ENCODE measurements around the gene EFNB2.

EFNB2 gene, protein sequence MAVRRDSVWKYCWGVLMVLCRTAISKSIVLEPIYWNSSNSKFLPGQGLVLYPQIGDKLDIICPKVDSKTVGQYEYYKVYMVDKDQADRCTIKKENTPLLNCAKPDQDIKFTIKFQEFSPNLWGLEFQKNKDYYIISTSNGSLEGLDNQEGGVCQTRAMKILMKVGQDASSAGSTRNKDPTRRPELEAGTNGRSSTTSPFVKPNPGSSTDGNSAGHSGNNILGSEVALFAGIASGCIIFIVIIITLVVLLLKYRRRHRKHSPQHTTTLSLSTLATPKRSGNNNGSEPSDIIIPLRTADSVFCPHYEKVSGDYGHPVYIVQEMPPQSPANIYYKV
- total RNA-seq = 0 to 1.7 (median 0.21) reads per million in 17 experiments

DNA sequence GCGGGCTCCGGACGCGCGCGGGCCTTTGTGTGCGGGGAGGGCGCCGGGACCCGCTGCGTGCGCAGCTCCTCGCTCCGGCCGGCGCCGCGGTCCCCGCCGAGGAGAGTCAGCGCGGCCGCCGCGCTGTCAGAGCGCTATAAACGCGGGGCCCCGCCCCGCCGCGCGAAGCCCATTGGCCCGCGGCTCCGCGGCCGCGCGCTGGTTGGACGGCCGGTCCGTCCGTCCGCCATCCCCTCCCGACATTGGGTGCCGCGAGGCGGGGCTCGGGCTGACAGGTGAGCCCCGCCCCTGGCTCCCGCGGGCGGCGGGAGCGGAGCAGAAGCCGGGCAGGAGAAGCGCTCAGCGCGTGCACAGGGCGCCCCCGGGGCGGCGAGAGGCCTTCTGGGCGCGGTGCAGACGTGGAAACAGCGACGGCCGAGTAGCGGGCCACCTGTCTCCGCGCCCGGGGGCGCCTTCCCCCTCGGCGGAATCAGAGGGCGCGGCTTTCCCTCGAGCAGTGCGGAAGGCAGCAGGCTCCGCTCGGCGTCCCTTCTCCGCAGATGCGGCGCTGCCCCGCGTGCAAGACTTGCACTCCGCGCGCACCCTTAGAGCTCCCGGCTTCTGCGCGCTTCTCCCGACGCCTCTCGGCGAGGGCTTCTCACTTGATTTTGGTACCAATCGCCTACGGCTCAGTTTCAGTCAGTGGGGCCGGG lies at the start of gene EFNB2:
EFNB2 (minus strand) TSS at position 111 of the 692 bp plus-strand sequence. CDS start 698 bp downstream, outside the sequence.
- peak; percentile 92 to 98 (median 95) for DNase-seq

DNA sequence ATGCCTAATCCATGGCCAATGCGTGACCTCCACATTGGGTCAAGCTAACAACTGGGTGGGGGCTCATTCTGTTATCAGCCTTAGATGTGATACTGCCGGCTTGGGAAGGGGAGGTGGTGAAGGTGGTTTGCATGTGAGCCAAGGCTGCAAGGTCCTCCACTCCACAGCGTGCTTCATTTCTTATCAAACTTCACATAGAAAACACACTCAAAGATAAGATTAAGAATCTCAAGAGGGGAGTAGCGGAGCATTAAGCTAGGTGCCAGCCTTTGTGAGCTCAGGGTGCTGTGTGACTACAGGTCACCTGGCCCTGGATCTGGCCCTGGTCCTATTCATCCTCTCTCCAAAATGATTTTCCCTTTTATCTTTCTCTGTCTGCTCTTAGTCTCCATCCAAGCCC lies 45.8 kb upstream of the EFNB2 start:
- DNase-seq = no peak

DNA sequence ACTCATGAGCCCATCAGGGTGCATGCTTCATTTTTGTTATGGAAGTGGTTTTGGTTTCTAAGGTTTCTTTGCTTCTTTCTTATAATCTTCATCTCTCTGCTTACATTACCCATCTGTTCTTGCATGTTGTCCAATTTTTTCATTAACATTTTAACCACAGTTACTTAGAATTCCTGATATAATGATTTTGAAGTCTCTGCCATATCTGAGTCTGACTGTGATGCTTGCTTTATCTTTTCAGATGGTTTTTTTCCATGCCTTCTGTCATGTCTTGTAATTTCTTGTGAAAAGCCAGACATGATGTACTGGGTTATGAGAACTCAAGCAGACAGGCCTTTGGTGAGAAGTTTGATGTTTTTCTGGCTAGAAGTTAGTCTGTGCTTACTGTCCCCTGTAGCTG lies 40.4 kb upstream of the EFNB2 start:
- no peak for DNase-seq

GRCh38 chr13:106573868-106574267 lies 38.4 kb upstream of the EFNB2 start:
- DNase-seq = no peak

DNA sequence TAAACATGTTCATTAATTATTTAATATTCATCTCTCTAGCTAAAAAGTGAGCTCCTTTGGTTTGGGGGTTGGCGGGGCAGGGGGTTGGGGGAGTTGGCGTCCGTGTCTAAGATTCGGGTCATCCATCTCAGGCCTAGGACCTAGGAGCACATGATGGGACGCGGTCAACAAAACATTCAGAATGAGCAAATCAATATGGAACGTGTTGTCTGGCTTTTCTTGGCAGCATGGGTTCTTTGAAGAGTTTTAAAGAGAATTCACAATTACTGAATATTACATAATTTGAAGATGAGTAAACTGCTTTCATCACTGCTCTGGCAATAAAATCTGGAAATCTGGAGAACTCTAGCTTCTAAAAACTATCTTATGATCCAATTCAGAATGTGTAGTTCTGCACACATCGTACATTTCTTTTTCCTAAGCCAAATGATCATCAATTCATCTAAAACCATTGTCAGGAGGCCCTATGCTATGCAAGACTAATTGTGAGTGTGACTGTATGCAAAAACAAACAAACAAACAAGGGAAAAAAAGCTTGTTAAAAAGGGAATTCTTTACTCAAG lies 37.9 kb upstream of the EFNB2 start:
- no peak for DNase-seq

- peak in 3 of 4 experiments; percentile 42 to 60 (median 52) for DNase-seq
Observed at GRCh38 chr13:106570299-106570852, 34.9 kb upstream of the EFNB2 start.

DNA sequence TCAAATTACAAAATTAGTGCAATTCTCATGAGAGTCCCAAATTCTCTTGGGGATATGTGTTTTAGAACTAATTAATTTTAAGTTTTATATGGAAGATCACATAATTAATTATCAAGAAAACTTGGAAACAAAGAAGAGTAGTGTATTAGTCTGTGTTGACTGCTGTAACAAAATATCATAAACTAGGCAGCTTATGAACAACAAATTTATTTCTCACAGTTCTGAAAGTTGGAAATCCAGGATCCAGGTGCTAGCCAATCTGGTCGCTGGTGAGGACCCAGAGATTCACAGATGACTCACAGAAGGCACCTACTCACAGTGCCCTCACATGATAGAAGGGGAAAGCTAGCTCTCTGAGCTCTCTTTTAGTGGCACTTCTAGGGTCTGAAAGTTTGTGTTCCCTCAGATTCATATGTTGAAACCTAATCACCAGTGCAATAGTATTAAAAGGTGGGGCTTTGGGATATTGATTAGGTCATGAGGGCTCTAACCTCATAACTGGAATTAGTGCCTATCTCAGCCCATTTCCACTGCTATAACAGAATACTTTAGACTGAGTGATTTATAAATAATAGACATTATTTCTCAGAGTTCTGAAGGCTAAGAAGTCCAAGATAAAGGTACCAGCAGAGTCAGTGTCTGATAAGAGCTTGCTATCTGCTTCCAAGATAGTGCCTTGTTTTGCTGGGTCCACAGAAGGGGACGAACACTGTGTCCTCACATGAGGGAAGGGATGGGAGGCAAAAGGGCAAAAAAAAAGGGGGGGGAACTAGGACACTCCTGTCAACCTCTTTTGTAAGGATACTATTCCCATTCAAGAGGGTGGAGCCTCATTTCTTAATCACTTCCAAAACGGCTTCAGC lies 34.0 kb upstream of the EFNB2 start:
- DNase-seq = no peak

DNA sequence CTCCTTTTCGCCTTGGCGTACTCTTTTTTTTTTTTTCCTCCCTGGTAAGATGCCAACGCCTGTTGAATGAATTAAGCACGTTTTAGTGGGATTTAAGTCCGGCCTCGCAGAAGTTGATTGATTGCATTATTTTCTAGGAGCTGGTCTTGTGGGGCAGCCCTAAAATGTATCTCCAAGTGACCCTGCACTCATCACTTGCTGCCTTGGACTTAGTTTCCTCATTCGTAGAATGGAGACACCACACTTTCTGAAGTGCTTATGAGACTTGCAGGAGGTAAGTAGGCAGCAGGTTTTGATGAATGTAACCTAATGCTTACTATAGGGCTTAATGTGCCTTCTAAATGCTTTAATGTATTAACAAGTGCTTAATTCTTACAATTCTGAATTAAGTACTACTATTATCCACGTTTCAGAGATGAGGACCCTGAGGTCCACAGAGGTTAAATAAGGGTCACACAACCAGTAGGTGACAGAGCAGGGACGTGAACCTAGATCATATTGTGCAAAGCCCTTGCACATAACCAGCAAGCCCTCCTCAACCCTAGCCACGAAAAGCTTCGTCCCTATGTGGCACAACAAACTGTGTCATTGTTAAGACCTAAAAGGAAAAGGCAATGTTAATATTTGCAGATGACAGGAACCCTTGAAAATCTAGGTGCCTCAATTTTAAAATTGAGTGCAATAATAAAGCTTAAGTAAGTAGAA lies 33.0 kb upstream of the EFNB2 start:
- no peak for DNase-seq

DNA sequence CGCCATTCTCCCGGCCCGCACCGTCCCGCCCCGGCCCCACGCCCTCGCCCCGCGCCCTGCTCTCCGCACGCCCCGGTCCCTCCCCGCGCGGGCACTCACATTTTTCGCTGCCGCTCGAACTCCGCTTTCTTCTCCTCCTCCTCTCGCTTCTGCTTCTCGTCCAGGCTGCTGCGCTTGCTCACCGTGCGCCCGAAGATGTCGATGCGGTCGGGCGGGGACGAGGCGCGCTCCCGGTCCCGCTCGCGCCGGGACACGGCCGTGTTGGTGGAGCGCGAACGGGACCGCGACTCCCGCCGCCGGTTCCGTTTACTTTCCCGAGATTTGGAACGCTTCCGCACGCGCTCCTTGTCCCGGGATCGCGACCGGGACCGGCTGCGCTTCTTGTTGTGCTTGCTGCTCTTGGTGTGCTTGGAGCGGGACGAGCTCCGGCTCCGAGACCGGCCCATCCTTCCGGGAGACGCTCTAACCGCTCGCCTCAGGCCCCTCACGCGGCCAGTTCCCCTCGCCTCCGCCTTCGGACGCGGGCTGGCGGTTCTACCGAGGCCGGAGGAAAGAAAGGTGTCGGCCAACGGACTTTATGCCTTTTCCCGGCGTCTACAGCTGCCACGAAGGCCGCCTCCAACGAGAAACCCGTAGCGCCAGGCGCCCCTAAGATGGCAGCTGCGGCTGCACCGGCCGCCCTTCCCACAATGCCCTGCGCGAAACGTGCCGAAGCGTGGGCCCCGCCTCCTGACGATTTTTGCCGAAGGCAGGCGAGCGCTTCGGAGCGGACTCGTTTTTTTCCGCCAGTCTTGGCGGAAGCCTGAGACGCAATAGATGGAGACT lies 32.2 kb upstream of the EFNB2 start, which contains the start of gene ARGLU1:
ARGLU1 (minus strand) TSS at position 664 of the 825 bp plus-strand sequence; CDS start at position 446, 218 bp downstream.
- DNase-seq = peak; percentile 95 to 98 (median 96)

DNA sequence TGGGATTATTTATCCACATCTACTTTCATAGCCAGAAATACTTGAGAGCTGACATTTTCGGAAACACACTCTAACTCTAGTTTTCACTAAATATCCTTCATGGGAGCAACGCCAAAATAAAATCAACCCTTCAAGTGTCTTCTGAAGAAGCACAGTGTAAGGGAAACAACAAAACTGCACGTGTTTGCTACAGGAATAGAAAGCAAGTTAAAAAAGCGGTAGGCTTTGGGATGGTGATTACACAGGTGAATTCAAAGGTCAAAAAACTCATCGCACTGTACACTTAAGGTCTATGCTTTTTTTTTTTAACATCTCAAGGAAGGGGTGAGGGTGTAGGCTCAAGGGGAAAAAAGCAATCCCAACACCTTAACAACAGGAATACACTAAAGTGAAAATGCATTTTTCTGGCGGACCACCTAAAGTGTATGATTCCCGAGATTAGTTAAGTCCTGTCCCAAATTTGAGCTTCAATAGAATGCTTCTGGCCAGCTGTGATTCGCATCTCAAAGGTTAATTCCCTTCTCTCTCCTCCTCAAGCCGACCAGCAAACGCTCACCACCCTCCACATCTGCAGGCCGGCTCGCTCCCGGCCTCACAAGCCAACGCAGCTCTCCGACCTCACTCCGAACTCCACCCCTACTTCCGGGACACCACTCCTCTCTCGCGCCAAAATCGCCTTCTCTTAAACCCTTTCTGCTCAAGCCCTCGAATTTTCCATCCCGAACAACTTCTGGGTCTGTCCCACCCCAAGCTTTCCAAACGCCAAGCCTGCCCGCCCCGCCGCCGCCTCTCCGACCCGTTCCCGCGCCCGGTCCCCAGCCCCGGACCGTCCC lies 31.4 kb upstream of the EFNB2 start:
- DNase-seq = peak; percentile 56 to 75 (median 69)

GRCh38 chr13:106565127-106565775 lies 29.8 kb upstream of the EFNB2 start:
- peak; percentile 32 to 61 (median 47) for DNase-seq

DNA sequence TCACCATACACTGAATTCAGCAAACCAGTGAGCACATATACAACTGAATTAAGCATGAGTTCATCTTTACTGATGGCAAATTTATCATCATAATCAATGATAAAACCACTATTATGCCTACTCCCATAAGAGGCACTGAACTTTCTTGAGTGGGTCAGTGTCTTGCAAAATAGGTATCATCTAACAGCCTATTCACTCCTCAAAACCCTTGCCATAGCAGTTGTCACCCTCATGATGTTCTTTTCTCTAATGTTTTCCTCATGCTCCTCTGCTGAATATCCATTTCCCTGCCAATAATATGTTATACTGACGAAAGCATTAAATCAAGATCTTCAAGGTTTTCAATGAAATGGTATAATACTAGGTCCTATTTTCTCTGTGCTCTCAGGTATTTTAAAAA lies 26.8 kb upstream of the EFNB2 start:
- no peak for DNase-seq

DNA sequence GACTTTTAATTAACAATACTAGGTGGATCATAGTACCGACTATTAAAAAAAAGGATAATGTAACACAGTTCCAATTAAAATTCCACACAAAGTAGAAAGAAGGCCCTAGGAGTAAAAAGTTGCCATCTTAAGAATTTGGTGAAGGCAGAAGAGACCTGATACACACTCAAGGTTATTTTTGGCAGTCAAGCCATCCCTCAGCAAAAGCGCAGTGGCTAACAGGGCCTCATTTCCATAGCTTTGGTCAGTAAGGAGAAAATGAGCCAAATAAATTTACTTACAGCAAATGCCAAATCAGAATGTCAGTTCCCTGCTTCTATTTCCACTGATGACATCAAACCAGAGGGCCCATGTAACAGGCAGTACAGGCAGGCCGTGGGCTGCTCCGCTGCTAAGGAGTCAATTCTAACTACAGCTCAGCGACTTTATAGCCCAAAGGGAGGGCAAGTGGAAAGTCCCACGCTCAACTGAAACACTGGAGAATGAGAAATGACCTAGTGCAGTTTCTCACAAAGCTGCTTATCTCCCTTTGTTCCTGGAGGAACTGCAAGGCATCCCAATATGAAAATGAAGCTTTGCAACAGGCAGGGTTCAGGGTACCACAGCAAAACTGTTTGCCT lies 26.2 kb upstream of the EFNB2 start:
- DNase-seq = peak; percentile 58 to 77 (median 65)

GRCh38 chr13:106560821-106561220 lies 25.4 kb upstream of the EFNB2 start:
- no peak for DNase-seq

- DNase-seq = no peak
Observed at GRCh38 chr13:106558527-106558926, 23.1 kb upstream of the EFNB2 start.

GRCh38 chr13:106555631-106556328 lies 20.3 kb upstream of the EFNB2 start:
- no peak for DNase-seq

- no peak for DNase-seq
Observed at GRCh38 chr13:106551751-106552150, 16.3 kb upstream of the EFNB2 start.

- peak in 2 of 4 experiments; percentile 40 to 50 for DNase-seq
Observed at GRCh38 chr13:106551350-106551749, 15.9 kb upstream of the EFNB2 start.

Measured in suppressor macrophage (primary cell).